ENCODE data around the gene NR3C1. TPM values are rescaled to one million over a fixed set of nuclear protein-coding genes. Genes with fewer than 3 reads are reported as not detected.

NR3C1 gene
- polyA plus RNA-seq, 1 experiment = 44.1 TPM

- no peaks in the 10 kb centered on the region for H3K27me3 ChIP-seq (ENCODE audit: control insufficient read depth, insufficient read depth, low read length)
- POLR2A ChIA-PET = interaction anchor here (0.6 to 0.7 kb wide), 2 partner anchors 26 to 42 kb away, joined by 3 to 6 read pairs; no protein-coding TSS in a partner anchor
- H3K9me3 ChIP-seq (ENCODE audit: control insufficient read depth, insufficient read depth, low read length) = no peaks in the 10 kb centered on the region
- DNase-seq (ENCODE audit: low read depth, low spot score) = no peak
- CTCF ChIA-PET = interaction anchor here (0.7 kb wide), 3 partner anchors 14 to 284 kb away, joined by 3 to 7 read pairs (median 6); no protein-coding TSS in a partner anchor
- H3K4me3 ChIP-seq (ENCODE audit: low read depth, low read length) = no peak overlapping the region
- TF ChIP-seq CTCF (IDR thresholded peaks at IDR 0.05; ENCODE audit: low read depth, low read length) = no peak
- no peak overlapping the region for H3K27ac ChIP-seq (ENCODE audit: low read depth, low read length)
Measured at GRCh38 chr5:143446535-143447226, 43.2 kb upstream of the NR3C1 start.

DNA sequence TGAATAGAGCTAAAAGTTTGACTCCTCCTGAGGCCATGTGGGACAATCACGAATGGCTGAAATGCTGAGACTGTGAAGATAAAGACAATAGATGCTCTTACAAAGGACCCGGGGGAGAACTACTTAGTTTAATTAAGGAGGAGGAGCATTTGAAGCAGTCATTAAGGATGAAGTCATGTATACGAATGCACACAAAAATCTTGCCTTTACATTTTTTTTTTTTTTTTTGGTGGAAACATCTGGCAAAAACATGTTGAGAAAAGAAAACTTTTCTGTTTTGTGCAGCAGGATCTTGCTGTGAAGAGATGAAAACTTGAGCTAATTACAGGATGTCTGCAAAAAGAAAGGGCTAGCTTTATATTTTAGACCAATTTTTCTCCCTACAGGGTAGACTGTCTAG lies 42.3 kb upstream of the NR3C1 start:
- DNase-seq (ENCODE audit: low read depth, low spot score) = no peak
- no peak for TF ChIP-seq CTCF (IDR thresholded peaks at IDR 0.05; ENCODE audit: low read depth, low read length)

DNA sequence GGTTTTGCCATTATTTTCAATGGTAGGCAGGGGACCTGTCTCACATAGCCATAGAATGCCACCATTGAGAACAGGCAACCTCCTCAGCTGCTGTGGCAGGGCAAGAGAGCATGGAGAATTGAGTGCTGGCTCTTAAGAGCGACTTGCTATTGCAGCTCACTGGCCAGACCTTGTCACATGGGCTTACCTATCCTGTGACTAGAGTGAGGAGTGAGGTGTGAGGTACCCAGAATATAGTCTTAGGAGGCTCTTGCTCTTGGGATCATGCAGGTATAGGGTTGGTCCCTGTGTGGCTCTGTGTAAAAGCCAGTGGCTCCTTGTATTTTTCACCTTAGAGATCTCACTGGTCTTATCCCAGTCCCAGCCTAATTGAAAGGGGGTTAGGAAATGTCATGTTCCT lies 39.8 kb upstream of the NR3C1 start:
- Histone ChIP-seq H3K27me3 (ENCODE audit: control insufficient read depth, insufficient read depth, low read length) (no peaks in the 10 kb centered on the region), H3K4me3 (ENCODE audit: low read depth, low read length) (no peak overlapping the region), H3K27ac (ENCODE audit: low read depth, low read length) (no peak overlapping the region), H3K9me3 (ENCODE audit: control insufficient read depth, insufficient read depth, low read length) (no peaks in the 10 kb centered on the region)
- no peak for TF ChIP-seq CTCF (IDR thresholded peaks at IDR 0.05; ENCODE audit: low read depth, low read length)
- ChIA-PET POLR2A (no interaction called here), CTCF (no interaction called here)
- DNase-seq (ENCODE audit: low read depth, low spot score) = no peak

More for the DNA sequence above, 42.3 kb upstream of the NR3C1 start:
- Histone ChIP-seq H3K9me3 (ENCODE audit: control insufficient read depth, insufficient read depth, low read length) (no peaks in the 10 kb centered on the region), H3K4me3 (ENCODE audit: low read depth, low read length) (no peak overlapping the region), H3K27me3 (ENCODE audit: control insufficient read depth, insufficient read depth, low read length) (no peaks in the 10 kb centered on the region), H3K27ac (ENCODE audit: low read depth, low read length) (no peak overlapping the region)
- POLR2A ChIA-PET = interaction anchor here (0.7 kb wide), 1 partner anchor 27 kb away, joined by 6 read pairs; no protein-coding TSS in a partner anchor
- CTCF ChIA-PET = interaction anchor here (0.7 kb wide), 3 partner anchors 13 to 285 kb away, joined by 3 to 7 read pairs (median 6); no protein-coding TSS in a partner anchor

DNA sequence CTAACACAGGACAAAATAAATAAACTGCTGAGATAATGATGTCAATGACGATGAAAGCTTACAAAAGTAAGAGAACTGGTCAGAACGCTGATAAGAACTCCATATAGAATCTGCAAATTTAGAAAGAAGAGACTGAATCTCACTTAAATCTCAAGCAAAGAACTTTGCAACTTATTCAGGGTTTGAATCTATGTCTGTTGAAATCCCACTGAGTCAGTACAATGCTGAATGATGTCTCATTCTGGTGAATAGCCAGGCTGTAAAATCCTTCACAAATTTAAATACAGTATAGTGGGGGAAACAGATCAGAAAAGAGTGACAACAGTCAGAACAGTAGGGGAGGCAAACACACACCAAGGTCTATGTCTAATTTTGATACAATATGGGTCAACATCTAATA lies 38.9 kb upstream of the NR3C1 start:
- no peak overlapping the region for H3K27ac ChIP-seq (ENCODE audit: low read depth, low read length)
- DNase-seq (ENCODE audit: low read depth, low spot score) = no peak
- no peaks in the 10 kb centered on the region for H3K27me3 ChIP-seq (ENCODE audit: control insufficient read depth, insufficient read depth, low read length)
- H3K9me3 ChIP-seq (ENCODE audit: control insufficient read depth, insufficient read depth, low read length) = no peaks in the 10 kb centered on the region
- H3K4me3 ChIP-seq (ENCODE audit: low read depth, low read length) = no peak overlapping the region
- CTCF ChIA-PET = interaction anchor here (1.0 kb wide), 1 partner anchor 382 kb away, joined by 3 read pairs; no protein-coding TSS in a partner anchor
- TF ChIP-seq CTCF (IDR thresholded peaks at IDR 0.05; ENCODE audit: low read depth, low read length) = no peak
- POLR2A ChIA-PET = no interaction called here

DNA sequence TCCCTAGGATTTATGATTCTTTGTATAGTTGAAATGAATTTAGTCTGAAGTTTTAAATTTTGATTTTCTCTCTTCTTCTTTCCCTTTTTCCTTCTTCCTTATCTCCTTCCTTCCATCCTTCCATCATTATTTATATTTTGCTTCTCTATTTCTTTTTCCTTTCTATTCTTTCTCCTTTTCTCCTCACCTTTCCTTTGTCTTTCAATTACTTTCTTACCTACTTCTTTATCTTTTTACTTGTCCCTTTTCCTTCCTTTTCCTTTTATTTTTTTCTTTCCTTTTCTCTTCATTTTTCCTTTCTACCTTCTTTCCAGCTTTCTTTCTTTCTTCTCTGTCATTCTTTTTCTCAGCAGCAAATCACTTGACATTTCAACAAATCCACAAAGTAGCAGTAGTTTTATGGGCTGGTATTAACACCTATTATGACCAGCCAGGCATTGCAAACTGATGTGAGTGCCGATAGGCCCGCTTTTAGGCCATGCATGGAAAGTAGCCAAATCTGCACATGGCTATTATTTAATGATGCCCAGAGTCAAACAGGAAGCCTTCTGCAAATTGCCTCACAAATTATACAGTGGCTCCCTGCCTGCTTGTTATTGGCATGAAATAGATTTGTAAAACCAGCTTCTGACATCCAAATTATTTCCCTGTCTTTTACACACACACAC lies 37.1 kb upstream of the NR3C1 start:
- DNase-seq (ENCODE audit: low read depth, low spot score) = no peak
- Histone ChIP-seq H3K27me3 (ENCODE audit: control insufficient read depth, insufficient read depth, low read length) (no peaks in the 10 kb centered on the region), H3K4me3 (ENCODE audit: low read depth, low read length) (no peak overlapping the region), H3K27ac (ENCODE audit: low read depth, low read length) (no peak overlapping the region), H3K9me3 (ENCODE audit: control insufficient read depth, insufficient read depth, low read length) (no peaks in the 10 kb centered on the region)
- ChIA-PET POLR2A (no interaction called here), CTCF (interaction anchor here (0.7 kb wide), 1 partner anchor 689 kb away, joined by 4 read pairs; no protein-coding TSS in a partner anchor)
- TF ChIP-seq CTCF (IDR thresholded peaks at IDR 0.05; ENCODE audit: low read depth, low read length) = no peak
